Activated CD8-positive, alpha-beta memory T cell treated with anti-CD3 and anti-CD28 coated beads, Interleukin-2, amount 50 U/mL, for 1 hour (primary cell): ENCODE data around the gene POLR3H.

Source experiments
- DNase-seq: peaks from one replicate; pipeline ENCODE4 v3.0.0-alpha.2; 2020; ENCODE audit errors: extremely low read depth

The POLR3H gene

GRCh38 chr22:41517172-41518047, 26.9 kb downstream of the POLR3H start:
- DNase-seq = no peak

DNA sequence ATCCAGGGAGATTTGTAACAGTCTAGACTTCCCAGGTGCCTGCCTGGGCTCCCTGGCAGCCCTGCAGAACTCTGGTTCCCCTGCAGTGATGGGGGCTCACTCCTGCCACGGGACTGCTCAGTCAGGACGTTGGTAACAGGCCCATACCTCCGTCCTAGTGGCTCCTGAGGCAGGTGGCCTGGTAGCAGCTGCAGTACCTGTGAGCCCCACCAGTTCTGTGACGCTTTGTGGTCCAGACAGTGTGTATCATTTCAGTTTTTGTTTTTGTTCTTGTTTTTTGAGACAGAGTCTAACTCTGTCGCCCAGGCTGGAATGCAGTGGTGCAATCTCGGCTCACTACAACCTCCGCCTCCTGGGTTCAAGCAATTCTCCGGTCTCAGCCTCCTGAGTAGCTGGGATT, 27.8 kb downstream of the POLR3H start:
- DNase-seq = no peak

DNA sequence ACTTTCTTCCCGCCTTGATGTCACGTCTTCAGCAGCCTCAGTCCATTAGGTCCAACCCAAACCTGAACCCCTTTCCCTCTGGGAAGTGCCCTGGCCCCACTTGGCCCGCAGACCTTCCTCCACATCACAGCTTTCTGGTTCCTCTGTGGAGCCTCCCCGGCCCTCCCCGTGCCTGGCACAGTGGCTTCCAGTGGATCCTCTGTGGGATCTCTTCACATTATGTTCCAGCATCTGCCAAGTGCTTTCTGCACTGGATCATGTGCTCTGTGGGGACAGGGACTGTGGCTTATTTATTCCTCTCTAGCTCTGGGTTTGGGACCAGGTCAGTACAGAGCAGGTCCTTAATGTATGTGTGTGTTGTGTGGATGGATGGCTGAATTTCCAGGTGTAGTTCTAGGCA, 30.9 kb downstream of the POLR3H start:
- DNase-seq = no peak

GRCh38 chr22:41512421-41513194, 31.7 kb downstream of the POLR3H start:
- DNase-seq = no peak

DNA sequence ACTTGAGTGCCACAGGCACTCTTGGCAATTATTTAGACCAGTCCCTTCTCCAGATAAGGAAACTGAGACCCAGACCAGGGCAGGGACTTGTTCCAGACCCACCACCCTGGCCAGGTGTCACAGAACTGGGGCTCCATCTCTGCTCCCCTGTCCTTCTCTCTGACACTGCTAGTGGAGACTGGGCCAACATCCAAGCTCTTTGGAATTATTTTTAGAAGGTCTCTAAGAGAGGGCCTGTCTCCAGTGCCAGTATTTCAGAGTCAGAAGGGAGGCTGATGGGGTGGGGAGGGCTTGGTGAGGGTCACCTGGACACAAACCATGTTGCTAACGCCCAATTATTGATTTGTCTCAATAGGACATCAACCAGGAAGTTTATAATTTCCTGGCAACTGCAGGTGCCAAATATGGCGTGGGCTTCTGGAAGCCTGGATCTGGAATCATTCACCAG, 32.7 kb downstream of the POLR3H start:
- DNase-seq = no peak

- no peak for DNase-seq
These were observed 35.5 kb downstream of the POLR3H start for GRCh38 chr22:41508770-41509170.

GRCh38 chr22:41507330-41508063, 36.8 kb downstream of the POLR3H start:
- no peak for DNase-seq

DNA sequence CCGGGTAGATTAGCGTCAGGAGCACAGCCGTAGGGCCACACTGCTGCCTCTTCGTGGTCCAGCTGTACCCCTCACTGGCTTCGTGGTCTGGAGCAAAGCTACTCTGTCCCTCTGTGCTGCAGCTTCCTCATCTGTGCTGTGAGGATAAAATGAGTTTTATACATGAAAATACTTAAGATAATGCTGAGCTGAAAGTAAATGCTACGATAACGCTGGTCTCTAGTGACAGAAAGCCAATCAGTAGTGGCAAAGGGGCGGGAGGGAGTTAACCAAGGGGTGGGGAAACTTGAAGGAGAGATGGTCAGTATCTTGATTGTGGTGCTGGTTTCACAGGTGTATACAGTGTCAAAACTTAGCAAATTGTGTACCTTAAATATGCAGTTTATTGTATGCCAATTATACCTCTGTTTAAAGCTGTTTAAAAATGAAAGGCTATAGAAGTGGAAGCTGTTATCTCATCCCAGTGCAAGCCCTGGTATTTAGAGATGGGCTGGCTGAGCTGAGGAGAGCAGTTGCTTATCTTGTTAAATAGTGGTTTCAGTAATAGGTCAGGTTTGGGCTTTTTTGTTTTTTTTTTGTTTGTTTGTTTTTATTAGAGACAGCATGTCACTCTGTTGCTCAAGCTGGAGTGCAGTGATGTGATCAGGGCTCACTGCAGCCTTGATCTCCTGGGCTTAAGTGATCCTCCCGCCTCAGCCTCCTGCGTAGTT, 38.6 kb downstream of the POLR3H start:
- no peak for DNase-seq

DNA sequence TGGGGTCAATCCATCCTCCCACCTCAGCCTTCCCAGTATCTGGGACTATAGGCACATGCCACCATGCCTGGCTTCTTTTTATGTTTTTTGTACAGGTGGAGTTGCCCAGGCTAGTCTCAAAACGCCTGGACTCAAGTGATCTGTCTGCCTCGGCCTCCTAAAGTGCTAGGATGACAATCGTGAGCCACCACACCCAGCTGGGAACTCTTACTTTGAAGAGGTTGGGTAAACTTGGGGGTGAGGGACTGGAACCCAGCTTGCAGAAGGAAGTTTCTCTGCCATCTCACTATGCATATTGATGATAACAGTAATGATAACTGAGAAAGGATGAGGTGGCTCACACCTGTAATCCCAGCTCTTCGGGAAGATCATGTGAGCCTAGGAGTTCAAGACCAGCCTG, 39.5 kb downstream of the POLR3H start:
- DNase-seq = no peak

- DNase-seq = no peak
These were observed 39.9 kb downstream of the POLR3H start for GRCh38 chr22:41504397-41504796.

DNA sequence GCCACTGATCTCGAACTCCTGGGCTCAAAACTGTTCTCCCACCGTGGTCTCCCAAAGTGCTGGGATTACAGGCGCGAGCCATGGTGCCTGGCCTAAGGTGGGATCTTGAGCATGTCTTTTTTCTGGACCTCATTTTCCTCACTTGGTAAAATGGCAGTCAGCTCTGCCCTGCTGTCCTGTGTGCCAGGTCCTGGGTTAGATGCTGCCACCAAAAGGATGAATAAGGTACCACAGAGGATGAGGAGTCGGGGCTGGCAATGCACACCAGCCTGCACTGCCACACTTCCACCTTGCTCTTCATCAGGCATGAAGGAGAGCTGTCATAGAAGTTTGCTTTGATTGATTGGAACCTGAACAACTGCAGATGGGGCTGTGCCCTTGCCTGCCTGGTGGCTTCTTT, 43.1 kb downstream of the POLR3H start:
- DNase-seq = no peak

DNA sequence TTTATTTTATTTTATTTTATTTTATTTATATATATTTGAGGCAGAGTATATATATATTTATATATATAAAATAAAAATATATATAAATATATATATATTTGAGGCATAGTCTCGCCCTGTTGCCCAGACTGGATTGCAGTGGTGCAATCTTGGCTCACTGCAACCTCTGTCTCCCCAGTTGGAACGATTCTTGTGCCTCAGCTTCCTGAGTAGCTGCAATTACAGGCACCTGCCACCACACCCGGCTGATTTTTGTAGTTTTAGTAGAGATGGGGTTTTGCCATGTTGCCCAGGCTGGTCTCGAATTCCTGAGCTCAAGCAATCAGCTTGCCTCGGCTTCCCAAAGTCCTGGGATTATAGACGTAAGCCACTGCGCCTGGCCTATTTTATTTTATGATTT, 44.0 kb downstream of the POLR3H start:
- no peak for DNase-seq

- DNase-seq = no peak
These were observed 44.5 kb downstream of the POLR3H start for GRCh38 chr22:41499624-41500280.

GRCh38 chr22:41498303-41498835, 45.9 kb downstream of the POLR3H start:
- no peak for DNase-seq

- no peak for DNase-seq
These were observed 52.7 kb downstream of the POLR3H start for GRCh38 chr22:41491374-41492100.

GRCh38 chr22:41488596-41489385, 55.5 kb downstream of the POLR3H start:
- no peak for DNase-seq

DNA sequence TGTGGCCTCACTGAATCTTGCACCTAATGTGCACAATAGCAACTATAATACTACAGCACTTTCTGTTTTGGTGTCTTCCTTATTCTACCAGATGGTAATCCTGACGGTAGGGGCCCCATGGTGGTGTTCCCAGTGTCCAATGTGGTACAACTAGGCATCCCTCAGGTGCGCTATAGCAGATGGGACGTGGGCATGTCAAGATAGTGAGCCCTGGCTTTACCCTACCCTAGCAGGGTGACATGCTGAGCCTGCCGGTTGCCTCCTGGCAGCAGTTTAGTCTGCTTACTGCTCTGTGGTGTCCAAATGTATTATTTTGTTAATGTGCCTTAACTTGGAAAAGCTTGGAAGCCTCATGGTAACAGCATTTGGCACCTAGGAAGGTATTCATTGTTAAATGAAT, 56.2 kb downstream of the POLR3H start:
- DNase-seq = no peak

GRCh38 chr22:41487037-41487935, 57.0 kb downstream of the POLR3H start:
- DNase-seq = no peak
